H1 (cell line): ENCODE results near the gene DDX43. TPM values are rescaled to one million over a fixed set of nuclear protein-coding genes. Genes with fewer than 3 reads are reported as not detected.

ENCODE experiments used
- CTCF ChIA-PET: fragments of 300-600 bp; sonication (Branson Sonifier 250); formaldehyde crosslinking; loops from one replicate; lab custom pipeline; 2021; ENCODE audit not compliant: partially characterized antibody; lab: Charles Lee
- POLR2A ChIA-PET: fragments of 300-600 bp; sonication (Branson Sonifier 250); formaldehyde crosslinking; loops from one replicate; lab custom pipeline; 2021; ENCODE audit warnings: inconsistent platforms; ENCODE audit not compliant: partially characterized antibody; lab: Charles Lee
- DNase-seq, 2 experiments: peaks; one replicate each; pipeline versions ENCODE4 v3.0.0 to v3.0.0-alpha.2; 2010 to 2022; ENCODE audit warnings: low spot score in 2 of 2, low read depth in 1 of 2, mixed read lengths in 1 of 2
- FAIRE-seq: peaks from 2 replicates; lab custom pipeline; 2011; peaks lifted over from hg19 to GRCh38; lab: Jason Lieb, UNC
- H2AFZ ChIP-seq: 2 replicates; pipeline ENCODE4 v1.8.1; 2012; ENCODE audit warnings: low read length, inconsistent platforms
- H2AK5ac ChIP-seq: 2 replicates; pipeline ENCODE4 v1.6.1; 2013; ENCODE audit warnings: low read depth, low read length
- H2BK120ac ChIP-seq: replicated peaks from 2 replicates; pipeline ENCODE3; 2013; ENCODE audit warnings: low read depth, low read length, inconsistent platforms
- H2BK12ac ChIP-seq: 2 replicates; pipeline ENCODE4 v1.6.1; 2013; ENCODE audit warnings: low read depth, low read length
- H2BK15ac ChIP-seq: 2 replicates; pipeline ENCODE4 v1.6.1; 2013; ENCODE audit warnings: low read length
- H2BK20ac ChIP-seq: 2 replicates; pipeline ENCODE4 v1.6.1; 2013; ENCODE audit warnings: low read length
- H2BK5ac ChIP-seq: 2 replicates; pipeline ENCODE4 v1.6.1; 2013; ENCODE audit warnings: low read depth, low read length
- H3K14ac ChIP-seq: 2 replicates; pipeline ENCODE4 v1.6.1; 2013; ENCODE audit warnings: inconsistent platforms; ENCODE audit not compliant: insufficient read length
- H3K18ac ChIP-seq: 2 replicates; pipeline ENCODE4 v1.6.1; 2013; ENCODE audit warnings: low read length; ENCODE audit errors: extremely low read depth
- H3K23ac ChIP-seq: 2 replicates; pipeline ENCODE4 v1.6.1; 2013; ENCODE audit warnings: inconsistent platforms; ENCODE audit not compliant: insufficient read length
- H3K23me2 ChIP-seq: 2 replicates; pipeline ENCODE4 v1.6.1; 2013; ENCODE audit warnings: low read depth, low read length
- H3K27ac ChIP-seq: 2 replicates; pipeline ENCODE4 v1.6.1; 2011; ENCODE audit warnings: low read depth, low read length, inconsistent platforms
- H3K27me3 ChIP-seq, 4 experiments: replicated peaks in 1 of 4; 1 replicate in 1 of 4; 2 replicates in 3 of 4; pipeline versions ENCODE4 v1.6.1 to v1.8.1; 2011 to 2013; ENCODE audit warnings: low read length in 3 of 4, mild to moderate bottlenecking in 3 of 4, inconsistent platforms in 2 of 4, mixed read lengths in 2 of 4, moderate library complexity in 1 of 4; ENCODE audit not compliant: control insufficient read depth in 3 of 4, insufficient read depth in 3 of 4; ENCODE audit errors: extremely low read depth in 1 of 4
- H3K36me3 ChIP-seq, 4 experiments: 2 replicates each; pipeline versions ENCODE4 v1.6.1 to v1.8.1; 2011 to 2013; ENCODE audit warnings: mild to moderate bottlenecking in 4 of 4, low read length in 3 of 4, moderate library complexity in 2 of 4, control low read depth in 1 of 4, inconsistent platforms in 1 of 4; ENCODE audit not compliant: insufficient read depth in 4 of 4, control insufficient read depth in 2 of 4
- H3K4ac ChIP-seq: replicated peaks from 2 replicates; pipeline ENCODE3; 2013; ENCODE audit warnings: low read length, low read depth, mixed read lengths, inconsistent platforms; ENCODE audit not compliant: insufficient read length
- H3K4me1 ChIP-seq, 4 experiments: replicated peaks in 1 of 4; 1 replicate in 1 of 4; 2 replicates in 3 of 4; pipeline versions ENCODE4 v1.6.1 to v1.8.1; 2011 to 2013; ENCODE audit warnings: low read length in 3 of 4, inconsistent platforms in 2 of 4, mixed read lengths in 1 of 4; ENCODE audit not compliant: insufficient read depth in 4 of 4, control insufficient read depth in 3 of 4
- H3K4me2 ChIP-seq, 2 experiments: 2 replicates each; pipeline versions ENCODE4 v1.6.1 to v1.8.1; 2011 to 2013; ENCODE audit warnings: low read depth in 2 of 2, low read length in 2 of 2, control low read depth in 1 of 2, inconsistent platforms in 1 of 2, mild to moderate bottlenecking in 1 of 2; ENCODE audit not compliant: insufficient read depth in 1 of 2
- H3K4me3 ChIP-seq, 4 experiments: fragments of 200-600, 300-600 bp in 1 of 4; sonication (generic), shearing (Covaris generic), sonication (Bioruptor Twin) in 1 of 4; 2 replicates each; pipeline versions ENCODE4 v1.5.1 to v1.8.1; 2011 to 2016; ENCODE audit warnings: low read length in 4 of 4, low read depth in 3 of 4, control low read depth in 2 of 4, inconsistent platforms in 2 of 4, mild to moderate bottlenecking in 2 of 4, mixed read lengths in 1 of 4, moderate library complexity in 1 of 4; ENCODE audit not compliant: insufficient read depth in 2 of 4; ENCODE audit errors: extremely low read depth in 1 of 4
- H3K56ac ChIP-seq: replicated peaks from 2 replicates; pipeline ENCODE3; 2013; ENCODE audit warnings: low read depth, mild to moderate bottlenecking, mixed read lengths, low read length, inconsistent platforms; ENCODE audit not compliant: insufficient read length
- H3K79me1 ChIP-seq: 2 replicates; pipeline ENCODE4 v1.6.1; 2013; ENCODE audit warnings: low read depth, low read length, control low read depth
- H3K79me2 ChIP-seq, 2 experiments: 2 replicates each; pipeline versions ENCODE4 v1.6.1 to v1.8.1; 2012 to 2013; ENCODE audit warnings: low read length in 2 of 2, mild to moderate bottlenecking in 2 of 2, inconsistent platforms in 1 of 2; ENCODE audit not compliant: insufficient read depth in 2 of 2, control insufficient read depth in 1 of 2
- H3K9ac ChIP-seq, 4 experiments: replicated peaks in 1 of 4; 1 replicate in 1 of 4; 2 replicates in 3 of 4; pipeline versions ENCODE4 v1.6.1 to v1.8.1; 2011 to 2013; ENCODE audit warnings: low read depth in 3 of 4, low read length in 3 of 4, control low read depth in 2 of 4, mild to moderate bottlenecking in 2 of 4, moderate library complexity in 2 of 4, inconsistent platforms in 1 of 4; ENCODE audit errors: extremely low read depth in 1 of 4
- H3K9me3 ChIP-seq, 2 experiments: 2 replicates each; pipeline versions ENCODE4 v1.6.1 to v1.8.1; 2012 to 2013; ENCODE audit warnings: mild to moderate bottlenecking in 2 of 2, moderate library complexity in 2 of 2, control low read depth in 1 of 2, inconsistent platforms in 1 of 2, low read depth in 1 of 2, low read length in 1 of 2, mixed read lengths in 1 of 2; ENCODE audit not compliant: insufficient read depth in 2 of 2
- H4K20me1 ChIP-seq, 2 experiments: replicated peaks in 1 of 2; 2 replicates each; pipeline versions ENCODE3 to v1.8.1; 2011 to 2013; ENCODE audit warnings: inconsistent platforms in 2 of 2, low read length in 2 of 2, mild to moderate bottlenecking in 1 of 2; ENCODE audit not compliant: insufficient read depth in 2 of 2, control insufficient read depth in 1 of 2
- H4K5ac ChIP-seq: 2 replicates; pipeline ENCODE4 v1.6.1; 2013; ENCODE audit warnings: low read length, low read depth, mixed read lengths, inconsistent platforms; ENCODE audit not compliant: insufficient read length
- H4K8ac ChIP-seq: 2 replicates; pipeline ENCODE4 v1.8.0; 2013; ENCODE audit warnings: mild to moderate bottlenecking, moderate library complexity, low read length, inconsistent platforms; ENCODE audit not compliant: insufficient read depth; ENCODE audit errors: extremely low read depth
- H4K91ac ChIP-seq: replicated peaks from 2 replicates; pipeline ENCODE3; 2013; ENCODE audit warnings: low read length, mixed read lengths, inconsistent platforms; ENCODE audit not compliant: insufficient read length
- CHD1 ChIP-seq: IDR thresholded peaks from 2 replicates; pipeline ENCODE4 v1.6.1; 2012; ENCODE audit warnings: low read depth, low read length, improper control_type of control experiment
- EGR1 ChIP-seq: IDR thresholded peaks from 2 replicates; pipeline ENCODE4 v1.6.1; 2011; ENCODE audit warnings: low read depth, low read length, borderline replicate concordance
- GTF2F1 ChIP-seq: IDR thresholded peaks from 2 replicates; pipeline ENCODE4 v1.6.1; 2012; ENCODE audit warnings: low read depth, low read length, improper control_type of control experiment, borderline replicate concordance
- JUN ChIP-seq: IDR thresholded peaks from 2 replicates; pipeline ENCODE4 v1.6.1; 2011; ENCODE audit warnings: low read depth, mild to moderate bottlenecking, improper control_type of control experiment, low read length
- PHF8 ChIP-seq: fragments of 200-600 bp; sonication (generic); conservative IDR thresholded peaks from 2 replicates; pipeline ENCODE4 v1.7.1; 2012; ENCODE audit warnings: low read depth, mild to moderate bottlenecking, inconsistent platforms, low read length, moderate library complexity
- POLR2AphosphoS5 ChIP-seq: IDR thresholded peaks from 2 replicates; pipeline ENCODE4 v1.6.1; 2011; ENCODE audit warnings: low read depth, low read length
- POU5F1 ChIP-seq: IDR thresholded peaks from 2 replicates; pipeline ENCODE4 v1.6.1; 2011; ENCODE audit warnings: low read depth, mild to moderate bottlenecking, low read length, moderate library complexity
- RAD21 ChIP-seq, 2 experiments: IDR thresholded peaks in 1 of 2; conservative IDR thresholded peaks in 1 of 2; 2 replicates each; pipeline ENCODE4 v1.6.1; 2011; ENCODE audit warnings: low read depth in 2 of 2, low read length in 2 of 2, improper control_type of control experiment in 1 of 2, inconsistent platforms in 1 of 2, mild to moderate bottlenecking in 1 of 2, moderate library complexity in 1 of 2
- TAF1 ChIP-seq: IDR thresholded peaks from 2 replicates; pipeline ENCODE4 v1.6.1; 2011; ENCODE audit warnings: mild to moderate bottlenecking, low read depth, low read length
- TAF7 ChIP-seq: optimal IDR thresholded peaks from 2 replicates; pipeline ENCODE3; 2011; ENCODE audit warnings: low read depth, mild to moderate bottlenecking, inconsistent platforms, low read length, moderate library complexity, borderline replicate concordance
- WGBS, 2 experiments: shearing (Covaris generic) in 1 of 2; methylation state at CpG; one replicate each; pipeline versions ENCODE4 v1.1.6 to v1.1.7; 2013 to 2015; ENCODE audit warnings: low lambda C conversion rate in 2 of 2, mixed read lengths in 2 of 2, inconsistent platforms in 1 of 2, low coverage in 1 of 2, missing lambda C conversion rate in 1 of 2; ENCODE audit not compliant: insufficient replicate concordance in 2 of 2, insufficient coverage in 1 of 2, insufficient read length in 1 of 2; ENCODE audit errors: extremely low coverage in 1 of 2, missing lambda C conversion rate in 1 of 2; 5-methylcytosine and 5-hydroxymethylcytosine counted together
- polyA plus RNA-seq, 7 experiments: library from polyadenylated mRNA; depleted of rRNA in 3 of 7; stranded (reverse) in 5 of 7; unstranded in 2 of 7; fragments of >200 nt in 5 of 7; fragments of 200-250 nt in 2 of 7; gene quantifications; 1 replicate in 5 of 7; 2 replicates in 1 of 7; 4 replicates in 1 of 7; pipeline versions ENCODE4 v1.2.1 to v1.2.3, GENCODE V29; 2011 to 2013; ENCODE audit warnings: missing spikeins in 2 of 7, mixed read lengths in 2 of 7
- total RNA-seq: library from RNA; stranded (reverse); fragmentation: NEBNext Ultra II Directional; extraction: Animal tissue kit (Norgen Biotek cat#: 25700); gene quantifications from 2 replicates; pipeline ENCODE4 v1.2.1, GENCODE V29; 2021
- TF ChIP-seq, protein P1 (sequence below): IDR thresholded peaks from 2 replicates; pipeline ENCODE4 v1.6.1; 2011; ENCODE audit warnings: low read depth, mild to moderate bottlenecking, low read length; ENCODE audit not compliant: insufficient read depth

Gene DDX43
- total and polyA plus RNA-seq, 2 of the 8 experiments (the other 6 are each of a cell fraction or from before 2014, with no cell fraction given) = 0.05 TPM; not detected in 1

DNA sequence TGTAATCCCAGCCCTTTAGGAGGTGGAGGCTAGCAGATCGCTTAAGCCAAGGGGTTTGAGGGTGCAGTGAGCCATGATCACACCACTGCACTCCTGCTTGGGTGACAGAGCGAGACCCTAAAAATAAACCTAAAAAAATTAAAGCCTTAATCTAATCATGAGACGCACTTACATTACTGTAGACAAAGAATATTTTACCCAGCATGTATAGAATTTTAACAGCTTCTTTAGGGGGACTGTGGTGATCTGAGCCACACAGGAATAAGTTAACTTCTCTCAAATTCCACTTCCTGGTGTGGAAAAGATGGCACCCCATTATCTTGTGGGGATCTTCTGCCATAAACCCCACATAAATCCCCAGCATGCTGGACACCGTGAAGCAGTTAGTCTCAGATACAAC, 22.6 kb upstream of the DDX43 start:
- H4K5ac ChIP-seq = no peak overlapping the region
- no peak overlapping the region for H3K23ac ChIP-seq
- H3K4me2 ChIP-seq = no peak overlapping the region
- H3K79me1 ChIP-seq = no peaks in the 10 kb centered on the region
- H2AFZ ChIP-seq = no peak overlapping the region; the same call in 1 of the 2 replicates
- H3K27me3 ChIP-seq = no peaks in the 10 kb centered on the region
- no peak overlapping the region for H3K9ac ChIP-seq
- ChIA-PET POLR2A (interaction anchor here (1.0 to 1.2 kb wide), 2 partner anchors 13 to 106 kb away, joined by 3 read pairs; no protein-coding TSS in a partner anchor), CTCF (interaction anchor here (1.2 kb wide), 1 partner anchor 17 kb away, joined by 5 read pairs; no protein-coding TSS in a partner anchor)
- 90% methylated on average over 4 of the region's 4 CpGs; no CpG with 5 or more reads in 1 of the 2 experiments for WGBS, 2 experiments
- no peak overlapping the region for H2BK12ac ChIP-seq
- H2BK5ac ChIP-seq = no peak overlapping the region
- no peak overlapping the region for H3K14ac ChIP-seq
- peaks cover 0 to 4% of the 10 kb centered on the region in 2 experiments; a peak in 1 of 4 replicates for H3K9me3 ChIP-seq
- no peak overlapping the region for H3K27ac ChIP-seq
- no peak overlapping the region for H3K4me3 ChIP-seq
- no peaks in the 10 kb centered on the region for H3K36me3 ChIP-seq
- no peaks in the 10 kb centered on the region for H4K20me1 ChIP-seq
- H3K18ac ChIP-seq = no peak overlapping the region
- no peak for TF ChIP-seq POLR2AphosphoS5
- TF ChIP-seq RAD21 (IDR thresholded peaks at IDR 0.05 in 1 of 2, conservative IDR thresholded peaks at IDR 0.05 in 1 of 2; ENCODE audit: low read depth in 2 of 2, low read length in 2 of 2) = no peak
- TF ChIP-seq CHD1 = no peak
- TF ChIP-seq PHF8 = no peak
- no peak for TF ChIP-seq GTF2F1
- TF ChIP-seq JUN = no peak
- no peak for TF ChIP-seq POU5F1
- TF ChIP-seq TAF1 = no peak
- no peak for TF ChIP-seq TAF7
- no peak for TF ChIP-seq EGR1
- TF ChIP-seq, protein P1, sequence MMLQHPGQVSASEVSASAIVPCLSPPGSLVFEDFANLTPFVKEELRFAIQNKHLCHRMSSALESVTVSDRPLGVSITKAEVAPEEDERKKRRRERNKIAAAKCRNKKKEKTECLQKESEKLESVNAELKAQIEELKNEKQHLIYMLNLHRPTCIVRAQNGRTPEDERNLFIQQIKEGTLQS = no peak
- no peak overlapping the region for H2AK5ac ChIP-seq
- no peak overlapping the region for H2BK120ac ChIP-seq
- peaks cover 0 to 6% (median 2%) of the 10 kb centered on the region in 4 experiments; a peak in 3 of 7 replicates for H3K4me1 ChIP-seq
- no peak overlapping the region for H3K4ac ChIP-seq
- H2BK15ac ChIP-seq = no peak overlapping the region
- H2BK20ac ChIP-seq = no peak overlapping the region
- H3K23me2 ChIP-seq = no peaks in the 10 kb centered on the region
- no peaks in the 10 kb centered on the region for H3K79me2 ChIP-seq
- FAIRE-seq (no peak), DNase-seq (no peak)
- no peak overlapping the region for H4K8ac ChIP-seq
- no peak overlapping the region for H4K91ac ChIP-seq
- no peak overlapping the region for H3K56ac ChIP-seq
